Fibroblast of lung (primary cell): ENCODE data around the gene SOX15. TPM values are rescaled to one million over a fixed set of nuclear protein-coding genes. Genes with fewer than 3 reads are reported as not detected.
A peak's percentile ranks its signal among the peaks of the same experiment; 100 is the strongest.

Source experiments
- DNase-seq, 2 donors: peaks; one replicate each; pipeline versions ENCODE4 v3.0.0 to v3.0.0-alpha.2; 2010; ENCODE audit warnings: low read depth in 2 of 2
- H2AFZ ChIP-seq: 2 replicates; pipeline ENCODE4 v1.5.1; 2012; ENCODE audit warnings: low read length, control low read depth, inconsistent platforms
- H3K27ac ChIP-seq: 2 replicates; pipeline ENCODE4 v1.5.1; 2011; ENCODE audit warnings: low read length, control low read depth; ENCODE audit not compliant: insufficient read depth
- H3K27me3 ChIP-seq: 2 replicates; pipeline ENCODE4 v1.5.1; 2011; ENCODE audit warnings: mild to moderate bottlenecking, low read length; ENCODE audit not compliant: control insufficient read depth, insufficient read depth
- H3K36me3 ChIP-seq: 2 replicates; pipeline ENCODE4 v1.5.1; 2011; ENCODE audit warnings: low read length; ENCODE audit not compliant: control insufficient read depth, insufficient read depth
- H3K4me1 ChIP-seq: 2 replicates; pipeline ENCODE4 v1.5.1; 2011; ENCODE audit warnings: low read length; ENCODE audit not compliant: control insufficient read depth, insufficient read depth; ENCODE audit errors: extremely low read depth
- H3K4me2 ChIP-seq: 2 replicates; pipeline ENCODE4 v1.5.1; 2011; ENCODE audit warnings: low read length, control low read depth; ENCODE audit not compliant: insufficient read depth; ENCODE audit errors: extremely low read depth
- H3K4me3 ChIP-seq, 4 experiments: fragments of 200-600 bp in 1 of 4; sonication (generic) in 1 of 4; replicated peaks in 1 of 4; 2 replicates each; pipeline ENCODE4 v1.5.1; 2011 to 2016; ENCODE audit warnings: low read length in 4 of 4, low read depth in 3 of 4, mild to moderate bottlenecking in 3 of 4, control low read depth in 2 of 4, inconsistent platforms in 1 of 4, mixed read lengths in 1 of 4; ENCODE audit not compliant: insufficient read depth in 1 of 4; ENCODE audit errors: control extremely low read depth in 1 of 4
- H3K79me2 ChIP-seq: 2 replicates; pipeline ENCODE4 v1.5.1; 2012; ENCODE audit warnings: mild to moderate bottlenecking, low read length, inconsistent platforms; ENCODE audit not compliant: control insufficient read depth, insufficient read depth
- H3K9ac ChIP-seq: 2 replicates; pipeline ENCODE4 v1.5.1; 2011; ENCODE audit warnings: mild to moderate bottlenecking, low read length, control low read depth; ENCODE audit not compliant: insufficient read depth
- H3K9me3 ChIP-seq: 2 replicates; pipeline ENCODE4 v1.5.1; 2012; ENCODE audit warnings: low read depth, low read length; ENCODE audit not compliant: control insufficient read depth, insufficient read depth
- H4K20me1 ChIP-seq: 2 replicates; pipeline ENCODE4 v1.5.1; 2011; ENCODE audit warnings: low read length; ENCODE audit not compliant: control insufficient read depth, insufficient read depth; ENCODE audit errors: extremely low read depth
- EZH2 ChIP-seq: IDR thresholded peaks from 2 replicates; pipeline ENCODE4 v1.5.1; 2012; ENCODE audit warnings: low read length, control low read depth, mild to moderate bottlenecking; ENCODE audit errors: missing control alignments
- polyA plus RNA-seq, 2 donors: library from polyadenylated mRNA; depleted of rRNA in 1 of 2; stranded (reverse) in 1 of 2; unstranded in 1 of 2; fragments of >200 nt; gene quantifications; 2 replicates each; pipeline ENCODE4 v1.2.1, GENCODE V29; 2011 to 2012; ENCODE audit warnings: missing spikeins in 1 of 2
- total RNA-seq: library from RNA; depleted of rRNA; stranded (reverse); fragments of >200 nt; gene quantifications from 2 replicates; pipeline ENCODE4 v1.2.1, GENCODE V29; 2014
- TF ChIP-seq, protein P1 (sequence below), 2 donors: IDR thresholded peaks in 1 of 2; conservative IDR thresholded peaks in 1 of 2; 1 replicate in 1 of 2; 2 replicates in 1 of 2; pipeline ENCODE4 v1.5.1; 2011 to 2012; ENCODE audit warnings: low read length in 2 of 2, control low read depth in 1 of 2, inconsistent platforms in 1 of 2, low read depth in 1 of 2, mild to moderate bottlenecking in 1 of 2

The SOX15 gene
- total and polyA plus RNA-seq, 2 donors (not counting 1 experiment from before 2014, with no cell fraction given): 0.36 to 0.50 TPM

DNA sequence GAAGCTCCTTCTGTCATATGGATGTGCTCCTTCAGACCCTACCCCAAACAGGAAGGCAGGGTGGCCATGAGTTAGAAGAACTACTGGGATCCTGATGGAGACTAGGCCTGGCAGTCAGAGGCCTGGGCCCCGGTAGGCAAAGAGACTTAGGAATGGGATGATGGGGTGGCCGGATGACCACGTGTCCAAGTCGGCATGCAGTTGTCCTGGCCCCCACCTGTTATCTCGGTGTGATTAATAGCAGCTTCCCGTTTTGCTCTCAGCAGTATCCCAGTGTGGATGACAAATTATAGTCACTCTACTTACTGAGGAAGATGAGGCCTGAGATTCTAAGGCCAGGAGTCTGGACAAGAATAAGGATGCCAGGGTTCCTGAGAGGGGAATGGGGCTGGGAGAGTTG lies 39.5 kb downstream of the SOX15 start:
- Histone ChIP-seq H3K4me2 (no peak overlapping the region), H3K9me3 (no peaks in the 10 kb centered on the region), H3K36me3 (no peaks in the 10 kb centered on the region), H3K27ac (no peak overlapping the region), H3K4me3 (no peak overlapping the region), H3K4me1 (peaks cover 4% of the 10 kb centered on the region), H2AFZ (no peak overlapping the region), H4K20me1 (no peaks in the 10 kb centered on the region), H3K9ac (no peak overlapping the region), H3K79me2 (no peaks in the 10 kb centered on the region), H3K27me3 (no peaks in the 10 kb centered on the region)
- DNase-seq: no peak
- TF ChIP-seq, protein P1, sequence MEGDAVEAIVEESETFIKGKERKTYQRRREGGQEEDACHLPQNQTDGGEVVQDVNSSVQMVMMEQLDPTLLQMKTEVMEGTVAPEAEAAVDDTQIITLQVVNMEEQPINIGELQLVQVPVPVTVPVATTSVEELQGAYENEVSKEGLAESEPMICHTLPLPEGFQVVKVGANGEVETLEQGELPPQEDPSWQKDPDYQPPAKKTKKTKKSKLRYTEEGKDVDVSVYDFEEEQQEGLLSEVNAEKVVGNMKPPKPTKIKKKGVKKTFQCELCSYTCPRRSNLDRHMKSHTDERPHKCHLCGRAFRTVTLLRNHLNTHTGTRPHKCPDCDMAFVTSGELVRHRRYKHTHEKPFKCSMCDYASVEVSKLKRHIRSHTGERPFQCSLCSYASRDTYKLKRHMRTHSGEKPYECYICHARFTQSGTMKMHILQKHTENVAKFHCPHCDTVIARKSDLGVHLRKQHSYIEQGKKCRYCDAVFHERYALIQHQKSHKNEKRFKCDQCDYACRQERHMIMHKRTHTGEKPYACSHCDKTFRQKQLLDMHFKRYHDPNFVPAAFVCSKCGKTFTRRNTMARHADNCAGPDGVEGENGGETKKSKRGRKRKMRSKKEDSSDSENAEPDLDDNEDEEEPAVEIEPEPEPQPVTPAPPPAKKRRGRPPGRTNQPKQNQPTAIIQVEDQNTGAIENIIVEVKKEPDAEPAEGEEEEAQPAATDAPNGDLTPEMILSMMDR (conservative IDR thresholded peaks at IDR 0.05 in 1 of 2, IDR thresholded peaks at IDR 0.05 in 1 of 2; ENCODE audit: low read depth in 1 of 2, low read length in 2 of 2): no peak
- TF ChIP-seq EZH2: no peak

DNA sequence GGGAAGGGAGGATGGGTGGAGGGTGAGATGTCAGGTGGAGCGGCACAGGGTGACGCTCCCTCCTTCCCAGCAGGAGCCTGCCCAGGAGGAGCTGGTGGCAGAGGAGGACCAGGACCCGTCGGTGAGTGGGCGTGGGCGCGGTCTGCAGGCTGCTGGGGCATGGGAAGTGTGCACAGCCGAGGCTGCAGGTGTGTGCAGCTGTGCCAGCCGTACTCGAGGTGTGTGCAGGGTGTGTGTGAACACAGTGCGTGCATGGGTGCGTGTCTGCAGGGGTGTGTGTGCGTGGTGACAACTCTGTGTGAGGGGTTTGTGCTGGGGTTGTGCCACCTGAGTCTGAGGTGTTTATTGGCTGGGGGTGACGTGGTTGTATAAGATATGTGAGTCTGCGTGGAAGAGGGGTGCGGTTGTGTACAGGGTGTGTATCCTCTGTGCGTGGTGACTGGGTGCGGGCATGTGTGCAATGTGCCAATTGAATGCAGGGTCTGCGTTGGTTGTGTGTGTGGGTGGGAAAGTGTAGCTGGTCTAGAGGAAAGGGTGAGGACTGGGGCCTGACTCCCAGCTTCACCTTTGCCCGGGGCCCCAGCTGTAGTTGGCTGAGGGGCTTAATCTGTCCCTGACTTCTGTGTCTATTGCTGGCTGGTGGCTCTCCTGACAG lies 40.4 kb downstream of the SOX15 start:
- Histone ChIP-seq H3K9me3 (no peaks in the 10 kb centered on the region), H3K27ac (no peak overlapping the region), H3K4me1 (peaks cover 4% of the 10 kb centered on the region), H3K79me2 (no peaks in the 10 kb centered on the region), H4K20me1 (no peaks in the 10 kb centered on the region), H3K9ac (peak overlapping the region; percentile 66), H2AFZ (peak overlapping the region; percentile 84), H3K27me3 (no peaks in the 10 kb centered on the region), H3K4me3 (peak overlapping the region; percentile 51 to 73 (median 54)), H3K36me3 (no peaks in the 10 kb centered on the region), H3K4me2 (peak overlapping the region; percentile 95)
- DNase-seq: peak in 1 of 2 donors; percentile 10
- TF ChIP-seq, protein P1 (conservative IDR thresholded peaks at IDR 0.05 in 1 of 2, IDR thresholded peaks at IDR 0.05 in 1 of 2; ENCODE audit: low read depth in 1 of 2, low read length in 2 of 2): peak in 1 of 2 donors; percentile 1
- TF ChIP-seq EZH2: no peak

DNA sequence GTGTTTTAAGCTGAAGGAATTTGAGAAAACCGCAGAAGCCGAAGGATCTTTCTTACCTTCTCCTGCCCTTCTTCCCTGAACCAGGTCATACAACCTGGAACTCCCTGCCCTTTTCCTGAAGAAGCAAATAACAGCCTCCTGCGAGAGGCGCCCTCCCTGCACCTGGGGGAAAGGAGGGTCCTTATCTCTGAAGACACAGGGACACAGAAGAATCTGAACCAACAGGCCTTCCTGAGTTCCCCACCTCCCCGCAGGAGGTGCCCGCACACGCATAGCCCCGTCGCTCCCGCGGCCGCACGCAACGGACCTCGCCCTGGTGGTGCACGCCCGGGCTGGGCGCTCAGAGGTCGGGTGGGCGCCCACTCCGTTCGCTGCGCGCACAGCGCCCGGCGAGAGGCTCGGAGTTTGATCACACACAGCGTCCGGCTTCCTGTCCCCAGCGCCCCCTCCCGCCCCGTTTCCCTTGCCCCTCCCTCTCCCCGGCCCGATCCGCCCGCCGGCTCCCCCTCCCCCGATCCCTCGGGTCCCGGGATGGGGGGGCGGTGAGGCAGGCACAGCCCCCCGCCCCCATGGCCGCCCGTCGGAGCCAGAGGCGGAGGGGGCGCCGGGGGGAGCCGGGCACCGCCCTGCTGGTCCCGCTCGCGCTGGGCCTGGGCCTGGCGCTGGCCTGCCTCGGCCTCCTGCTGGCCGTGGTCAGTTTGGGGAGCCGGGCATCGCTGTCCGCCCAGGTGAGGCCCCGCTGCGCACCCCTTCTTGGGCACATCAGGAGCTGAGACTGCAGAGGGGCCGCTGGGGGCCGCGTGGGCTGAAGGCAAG lies 41.1 kb downstream of the SOX15 start, which contains the start of gene TNFSF12:
TNFSF12 (plus strand) TSS at position 474 of the 816 bp plus-strand sequence; CDS start at position 570, 96 bp downstream.
- H3K79me2 ChIP-seq: no peaks in the 10 kb centered on the region
- peak within 1 kb of the TSS; percentile 51 to 73 (median 60) for H3K4me3 ChIP-seq
- no peak for TF ChIP-seq EZH2
- TF ChIP-seq, protein P1 (conservative IDR thresholded peaks at IDR 0.05 in 1 of 2, IDR thresholded peaks at IDR 0.05 in 1 of 2; ENCODE audit: low read depth in 1 of 2, low read length in 2 of 2): peak; percentile 14
- no peaks in the 10 kb centered on the region for H3K9me3 ChIP-seq
- peaks cover 4% of the 10 kb centered on the region for H3K4me1 ChIP-seq
- H3K9ac ChIP-seq: peak within 1 kb of the TSS; percentile 66
- peak within 1 kb of the TSS; percentile 87 for H2AFZ ChIP-seq
- H3K27ac ChIP-seq: no peak within 1 kb of the TSS
- H3K4me2 ChIP-seq: peak within 1 kb of the TSS; percentile 95
- H3K27me3 ChIP-seq: no peaks in the 10 kb centered on the region
- H4K20me1 ChIP-seq: no peaks in the 10 kb centered on the region
- no peaks in the 10 kb centered on the region for H3K36me3 ChIP-seq
- peak; percentile 25 to 38 for DNase-seq
